ENCODE measurements around the gene ZNF793. TPM values are rescaled to one million over a fixed set of nuclear protein-coding genes. Genes with fewer than 3 reads are reported as not detected.

ZNF793 gene
- total and polyA plus RNA-seq, 2 of the 8 experiments (the other 6 are each of a cell fraction or from before 2014, with no cell fraction given): 5.0 to 13.3 TPM

- TF ChIP-seq TCF12 (IDR thresholded peaks at IDR 0.05; ENCODE audit: low read depth, low read length): no peak
- TF ChIP-seq ZNF274 (IDR thresholded peaks at IDR 0.05; ENCODE audit: borderline replicate concordance, extremely low read depth, low read length): no peak
- TF ChIP-seq POLR2A (IDR thresholded peaks at IDR 0.05; ENCODE audit: control extremely low read depth in 1 of 2, low read depth in 2 of 2, low read length in 2 of 2): peak in 1 of 2 experiments; percentile 46; a peak in 2 of 3 replicates
- TF ChIP-seq, protein P1, sequence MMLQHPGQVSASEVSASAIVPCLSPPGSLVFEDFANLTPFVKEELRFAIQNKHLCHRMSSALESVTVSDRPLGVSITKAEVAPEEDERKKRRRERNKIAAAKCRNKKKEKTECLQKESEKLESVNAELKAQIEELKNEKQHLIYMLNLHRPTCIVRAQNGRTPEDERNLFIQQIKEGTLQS (IDR thresholded peaks at IDR 0.05; ENCODE audit: insufficient read depth, low read depth, low read length): no peak
- no peak for TF ChIP-seq BRCA1 (IDR thresholded peaks at IDR 0.05; ENCODE audit: low read depth, low read length)
- peak; percentile 18 for TF ChIP-seq EZH2 (IDR thresholded peaks at IDR 0.05; ENCODE audit: low read depth, low read length, severe bottlenecking)
- TF ChIP-seq SP4 (IDR thresholded peaks at IDR 0.05; ENCODE audit: low read length): no peak
- TF ChIP-seq SP1 (IDR thresholded peaks at IDR 0.05; ENCODE audit: low read depth, low read length): no peak
Measured at GRCh38 chr19:37466798-37467607, 39.7 kb upstream of the ZNF793 start, which contains the start of gene ZNF569 (continued).
